Fibroblast of pulmonary artery (primary cell): ENCODE measurements around the gene BAAT.

Source experiments
- DNase-seq: peaks from one replicate; pipeline ENCODE4 v3.0.0-alpha.2; 2010; ENCODE audit warnings: low read depth
- H3K4me3 ChIP-seq: replicated peaks from 2 replicates; pipeline ENCODE4 v1.5.1; 2011; ENCODE audit warnings: low read depth, mild to moderate bottlenecking, control low read depth, low read length, moderate library complexity
- CTCF ChIP-seq: IDR thresholded peaks from 2 replicates; pipeline ENCODE4 v1.5.1; 2011; ENCODE audit warnings: mild to moderate bottlenecking, control low read depth, low read length, inconsistent platforms; ENCODE audit errors: missing control alignments

Gene BAAT

GRCh38 chr9:101427358-101427757 is 42.6 kb upstream of the BAAT start:
- H3K4me3 ChIP-seq: no peak overlapping the region
- TF ChIP-seq CTCF: no peak
- no peak for DNase-seq

GRCh38 chr9:101421653-101422065 is 36.9 kb upstream of the BAAT start:
- no peak overlapping the region for H3K4me3 ChIP-seq
- DNase-seq: no peak
- no peak for TF ChIP-seq CTCF

- DNase-seq: no peak
- no peak for TF ChIP-seq CTCF
- H3K4me3 ChIP-seq: no peak overlapping the region
Measured at GRCh38 chr9:101419863-101420262, 35.1 kb upstream of the BAAT start.

- peak; percentile 33 for DNase-seq
- TF ChIP-seq CTCF: no peak
Measured at GRCh38 chr9:101418518-101419430, 34.0 kb upstream of the BAAT start.

GRCh38 chr9:101417977-101418376 is 33.2 kb upstream of the BAAT start:
- TF ChIP-seq CTCF: no peak
- no peak for DNase-seq

More at GRCh38 chr9:101418518-101419430, 34.0 kb upstream of the BAAT start:
- no peak overlapping the region for H3K4me3 ChIP-seq

GRCh38 chr9:101417389-101417788 is 32.6 kb upstream of the BAAT start:
- H3K4me3 ChIP-seq: no peak overlapping the region
- no peak for DNase-seq
- no peak for TF ChIP-seq CTCF

More at GRCh38 chr9:101417977-101418376, 33.2 kb upstream of the BAAT start:
- no peak overlapping the region for H3K4me3 ChIP-seq
